Stimulated activated CD4-positive, alpha-beta T cell treated with anti-CD3 and anti-CD28 coated beads, Interleukin-12 subunit alpha, Interleukin-12 subunit beta, amount 100 ng/mL, for 24 hours (primary cell): Measurements from ENCODE around the gene NOX3.
A peak's percentile ranks its signal among the peaks of the same experiment; 100 is the strongest.

Experiments
- DNase-seq, 2 experiments: peaks; one replicate each; pipeline ENCODE4 v3.0.0-alpha.2; 2020; ENCODE audit warnings: low read depth in 2 of 2

The NOX3 gene

DNA sequence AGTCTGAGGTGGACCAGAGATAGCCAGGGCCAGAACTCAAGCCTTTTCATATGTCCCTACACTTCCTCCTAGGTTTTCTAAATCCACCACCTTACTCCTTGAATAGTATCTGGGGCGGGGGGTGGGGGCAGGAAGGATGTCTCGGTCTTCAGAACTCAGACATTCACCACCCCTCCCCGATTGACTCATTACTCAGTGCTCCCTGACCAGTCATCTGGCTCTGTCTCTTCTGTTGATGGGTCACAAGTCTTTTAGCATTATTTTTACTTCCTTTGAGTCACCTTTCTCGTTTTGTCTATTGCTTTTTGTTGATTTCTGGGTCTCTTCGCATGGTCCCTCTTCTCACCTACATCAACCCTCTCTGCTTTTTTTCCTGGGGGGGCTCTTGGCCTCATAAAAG, 23.3 kb downstream of the NOX3 start:
- no peak for DNase-seq

DNA sequence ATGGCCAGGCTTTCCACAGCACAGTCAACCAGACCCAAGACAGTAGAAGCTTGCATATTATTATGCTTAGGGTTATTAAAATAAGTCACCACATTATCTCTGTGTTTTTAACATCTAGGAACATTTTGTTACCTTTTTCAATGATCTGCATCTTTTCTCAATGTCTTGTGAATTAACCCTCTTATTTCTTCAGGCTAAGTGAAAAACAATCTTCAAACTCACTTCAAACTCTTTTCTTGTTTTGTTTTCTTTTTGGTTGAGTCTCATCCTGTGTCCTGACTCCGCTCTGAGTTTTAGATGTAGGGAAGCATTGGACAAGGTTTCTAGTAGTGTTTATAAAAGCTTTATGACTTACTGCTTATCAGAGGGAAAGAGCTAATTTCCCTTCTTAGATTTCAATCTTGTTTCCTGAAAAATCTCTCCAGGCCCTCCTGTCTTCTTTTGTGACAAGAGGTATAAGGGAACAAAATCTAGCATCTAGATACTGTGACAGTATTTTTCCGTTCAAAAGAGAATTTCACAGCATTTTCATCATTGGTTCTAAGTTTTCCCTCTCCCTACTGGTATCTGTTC, 26.2 kb downstream of the NOX3 start:
- DNase-seq, result no peak

- no peak for DNase-seq
Measured at GRCh38 chr6:155426408-155426945, 29.2 kb downstream of the NOX3 start.

DNA sequence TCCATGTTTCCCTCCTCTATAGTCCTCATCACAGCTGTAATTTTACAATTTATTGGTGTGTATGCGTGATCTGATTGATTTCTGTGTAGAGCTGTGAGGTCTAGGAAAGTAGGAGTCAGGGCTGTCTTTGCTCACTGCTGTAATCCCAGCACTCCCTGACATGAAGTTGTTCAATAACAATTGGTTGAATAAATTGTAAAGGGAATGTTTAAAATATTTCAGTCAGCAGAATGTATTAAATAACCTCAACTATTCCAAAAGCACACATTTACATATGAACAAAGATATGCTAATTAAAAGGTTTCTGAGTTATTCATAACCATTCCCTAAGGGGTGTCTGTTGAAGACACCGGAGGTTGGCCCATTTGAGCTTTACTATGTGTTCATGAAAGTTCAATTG, 31.5 kb downstream of the NOX3 start:
- no peak for DNase-seq

GRCh38 chr6:155422635-155423034, 33.0 kb downstream of the NOX3 start:
- DNase-seq, result no peak

- DNase-seq, result no peak
Measured at GRCh38 chr6:155420492-155420891, 35.1 kb downstream of the NOX3 start.

- no peak for DNase-seq
Measured at GRCh38 chr6:155419161-155419560, 36.5 kb downstream of the NOX3 start.

- DNase-seq, result peak; percentile 48 to 58
Measured at GRCh38 chr6:155418017-155418761, 37.5 kb downstream of the NOX3 start.

DNA sequence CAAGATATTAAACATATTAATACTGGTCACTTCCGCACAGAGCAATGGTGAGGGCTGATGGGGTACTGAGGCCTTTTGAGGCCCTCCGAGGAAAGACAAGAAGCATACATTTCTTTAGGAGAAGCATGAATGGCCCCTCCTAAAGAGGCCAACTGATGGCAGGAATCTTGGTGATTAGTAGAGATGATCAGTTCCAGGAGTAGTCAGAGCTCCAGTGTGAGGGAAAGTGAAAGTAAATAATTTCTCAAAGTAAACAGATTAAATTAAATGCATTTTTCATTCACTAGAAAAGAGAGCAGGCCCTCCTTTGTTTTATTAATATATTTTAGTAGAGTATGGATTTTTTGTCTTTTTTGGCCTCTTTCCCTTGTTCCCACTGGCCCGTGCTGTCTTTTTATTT, 38.2 kb downstream of the NOX3 start:
- no peak for DNase-seq

- DNase-seq, result no peak
Measured at GRCh38 chr6:155415953-155416352, 39.7 kb downstream of the NOX3 start.

DNA sequence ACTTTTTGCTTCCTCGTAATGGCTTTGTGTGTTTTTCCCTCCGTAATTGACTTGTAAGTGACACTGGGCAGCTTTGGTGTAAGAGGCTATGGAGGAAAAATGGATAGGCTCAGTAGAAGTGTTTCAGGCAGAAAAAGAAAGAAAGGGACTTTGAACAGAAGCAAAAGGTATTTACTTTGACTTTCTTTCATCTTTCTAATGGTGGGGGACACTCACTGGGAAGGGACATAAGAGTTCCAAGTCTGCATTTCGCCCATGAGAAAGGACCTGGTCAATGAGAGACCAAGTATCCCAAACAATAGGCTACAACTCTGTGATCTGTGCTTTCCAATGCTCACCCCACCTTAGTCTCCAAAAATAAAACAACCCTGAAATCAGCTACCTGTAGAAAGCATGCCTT, 41.6 kb downstream of the NOX3 start:
- DNase-seq, result no peak

DNA sequence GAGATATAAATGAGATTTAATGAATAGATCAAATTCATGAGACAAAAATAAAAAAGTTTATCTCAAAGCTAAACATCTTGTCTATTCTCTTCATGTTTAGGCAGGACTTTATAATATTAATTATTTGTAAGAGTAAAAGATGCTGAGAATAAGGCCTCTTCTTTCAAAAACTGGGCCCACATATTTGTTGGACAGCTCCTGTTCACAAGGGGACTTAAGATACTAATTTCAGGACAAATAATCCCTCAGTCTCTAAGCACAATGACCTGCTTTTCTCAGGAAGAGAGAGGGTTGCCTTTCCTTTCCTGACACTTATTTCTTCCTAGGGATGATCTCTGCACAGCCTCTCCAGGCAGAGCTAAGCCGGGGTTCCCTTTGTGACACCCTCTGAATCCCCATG, 43.3 kb downstream of the NOX3 start:
- DNase-seq, result no peak

GRCh38 chr6:155411154-155412052, 44.2 kb downstream of the NOX3 start:
- no peak for DNase-seq

GRCh38 chr6:155409391-155409790, 46.2 kb downstream of the NOX3 start:
- DNase-seq, result no peak

DNA sequence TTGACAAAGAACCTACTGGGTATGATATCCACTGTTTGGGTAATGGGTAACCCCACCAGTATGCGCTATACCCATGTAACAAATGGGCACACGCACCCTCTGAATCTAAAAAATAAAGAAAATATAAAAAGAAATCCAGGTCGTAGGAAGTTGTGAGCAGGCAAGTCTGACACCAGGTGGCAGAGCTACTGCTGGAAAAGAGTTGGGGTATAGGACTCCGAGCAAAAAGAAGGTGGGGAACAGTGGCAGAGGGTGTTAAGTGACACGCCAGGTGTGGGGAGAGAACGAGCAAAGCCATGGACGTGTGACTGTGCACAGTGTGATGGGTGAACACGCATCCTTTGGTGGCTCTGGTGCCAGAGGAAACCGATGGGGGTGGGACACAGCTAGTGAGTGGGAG, 46.7 kb downstream of the NOX3 start:
- no peak for DNase-seq

- DNase-seq, result no peak
Measured at GRCh38 chr6:155408231-155408630, 47.4 kb downstream of the NOX3 start.

GRCh38 chr6:155406801-155407200, 48.8 kb downstream of the NOX3 start:
- no peak for DNase-seq

- no peak for DNase-seq
Measured at GRCh38 chr6:155404937-155405336, 50.7 kb downstream of the NOX3 start.

DNA sequence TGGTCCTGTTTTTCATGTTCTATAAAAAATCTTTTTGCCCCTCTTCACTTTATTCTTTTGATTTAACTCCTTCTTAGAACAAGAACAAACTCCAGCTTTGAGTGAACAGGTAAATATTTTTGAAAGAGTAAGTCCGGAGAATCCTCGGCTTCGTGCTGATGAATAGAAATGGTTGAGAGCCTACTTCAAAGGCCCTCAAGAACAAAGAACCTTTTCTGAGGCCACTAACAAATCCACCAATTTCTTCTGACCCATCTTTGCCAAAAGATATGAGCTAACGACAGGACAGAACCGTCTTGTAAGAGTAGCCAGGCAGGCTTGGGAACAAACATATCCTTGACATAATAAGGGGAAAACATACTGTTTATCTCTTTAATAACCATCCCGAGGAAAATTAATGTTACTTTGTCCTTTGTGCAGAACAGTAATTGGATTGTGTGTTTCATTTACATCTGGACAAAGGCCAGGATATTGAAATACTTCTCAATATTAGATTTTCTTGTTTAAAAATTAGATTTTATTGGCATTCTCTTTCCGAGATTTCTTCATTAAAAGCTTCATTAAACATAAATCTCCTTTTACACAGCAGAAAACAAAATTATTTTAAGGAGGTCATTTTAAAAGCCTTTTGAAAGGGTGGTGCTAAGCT, 52.9 kb downstream of the NOX3 start:
- no peak for DNase-seq

- no peak for DNase-seq
Measured at GRCh38 chr6:155400654-155400965, 55.0 kb downstream of the NOX3 start.

GRCh38 chr6:155399745-155400653, 55.6 kb downstream of the NOX3 start:
- no peak for DNase-seq
